NCI-H1048 (cell line): ENCODE results near the gene TGFBR3.

Experiments
- DNase-seq: peaks from one replicate; lab custom pipeline; 2025; lab: John Stamatoyannopoulos, UW

TGFBR3 gene

GRCh38 chr1:91799159-91799558, 86.8 kb downstream of the TGFBR3 start:
- no peak for DNase-seq

DNA sequence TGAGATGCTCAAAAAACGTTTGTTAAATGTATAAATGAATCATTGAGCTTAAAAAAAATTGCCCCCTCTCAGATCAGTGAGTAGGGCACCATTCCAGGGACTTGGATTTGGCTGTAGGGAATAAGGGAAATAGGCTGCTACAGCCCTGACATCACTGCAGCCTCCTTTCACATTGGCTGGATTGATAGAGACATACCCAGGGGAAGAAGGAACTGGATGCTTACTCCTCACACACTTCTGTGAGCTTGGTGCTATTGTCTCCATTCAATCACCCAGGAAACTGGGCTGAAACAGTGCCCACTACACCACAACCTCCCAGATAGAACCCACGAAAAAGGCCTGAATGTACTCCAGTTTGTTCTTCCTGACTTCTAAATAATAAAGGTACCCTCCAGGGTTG, 87.2 kb downstream of the TGFBR3 start:
- no peak for DNase-seq

- no peak for DNase-seq
These were observed 87.7 kb downstream of the TGFBR3 start for GRCh38 chr1:91798241-91798648.

DNA sequence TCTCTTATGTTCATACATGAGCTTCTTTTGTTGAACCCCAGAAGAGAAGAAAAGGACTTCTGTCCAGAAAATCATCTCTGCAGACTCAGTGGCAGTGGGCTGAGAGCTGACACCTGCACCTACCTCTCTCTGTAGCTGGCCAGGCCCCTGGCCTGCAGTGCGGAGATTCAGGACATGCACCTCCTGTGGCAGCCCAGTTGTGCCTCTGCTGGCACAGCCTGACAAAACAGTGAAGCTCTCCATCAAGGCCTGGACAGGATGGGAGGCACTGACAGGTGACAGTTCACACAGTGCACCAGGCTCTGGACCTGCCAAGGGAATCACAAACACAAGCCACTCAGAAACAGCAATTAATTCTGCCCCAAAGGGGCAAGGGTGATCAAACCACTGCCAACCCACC, 88.8 kb downstream of the TGFBR3 start:
- no peak for DNase-seq

DNA sequence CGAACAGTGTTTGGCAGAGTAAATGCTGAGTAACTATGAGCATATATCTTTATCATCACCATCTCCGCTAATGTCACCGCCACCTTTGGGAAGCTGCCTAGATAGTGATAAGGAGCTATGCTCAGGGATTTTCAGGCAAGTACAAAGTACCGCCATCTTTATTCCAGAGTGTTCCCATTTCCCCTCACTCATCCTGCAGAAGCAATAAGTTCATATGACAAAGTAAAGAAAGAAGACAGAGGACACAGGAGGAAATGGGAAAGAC, 89.6 kb downstream of the TGFBR3 start:
- DNase-seq = no peak

- no peak for DNase-seq
These were observed 90.2 kb downstream of the TGFBR3 start for GRCh38 chr1:91795591-91796389.

DNA sequence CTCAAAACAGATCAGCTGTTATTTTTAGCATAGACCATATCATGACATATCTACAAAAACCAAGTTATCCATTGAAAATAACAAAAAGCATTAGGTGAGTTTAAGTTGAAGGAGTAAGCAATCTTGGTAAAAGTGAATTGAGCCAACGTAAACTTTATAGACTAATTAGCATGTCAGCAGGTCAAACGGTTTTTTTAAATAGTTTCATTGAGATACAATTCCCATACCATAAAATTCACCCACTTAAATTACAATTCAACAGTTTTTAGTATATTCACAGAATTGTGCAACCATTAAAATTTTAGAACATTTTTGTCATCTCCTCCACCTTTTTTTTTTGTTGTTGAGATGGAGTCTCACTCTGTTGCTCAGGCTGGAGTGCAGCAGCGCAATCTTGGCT, 92.1 kb downstream of the TGFBR3 start:
- no peak for DNase-seq

DNA sequence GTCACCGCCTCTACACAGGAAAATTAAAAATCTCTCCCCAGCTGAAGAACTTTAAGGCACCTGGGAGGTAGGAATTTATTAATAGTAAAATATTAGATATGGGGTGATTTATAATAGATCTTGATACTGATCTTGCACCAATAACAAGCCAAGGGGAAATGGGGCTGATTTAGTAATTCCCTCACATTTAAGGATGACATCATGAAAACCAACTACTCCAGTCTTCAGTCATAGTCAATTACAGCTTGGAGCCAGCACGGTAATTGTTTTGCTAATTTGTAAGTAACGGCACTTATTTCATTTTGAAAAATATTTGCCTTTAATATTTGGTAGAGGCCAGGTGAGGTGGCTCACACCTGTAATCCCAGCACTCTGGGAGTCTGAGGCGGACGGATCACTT, 92.8 kb downstream of the TGFBR3 start:
- DNase-seq = no peak

DNA sequence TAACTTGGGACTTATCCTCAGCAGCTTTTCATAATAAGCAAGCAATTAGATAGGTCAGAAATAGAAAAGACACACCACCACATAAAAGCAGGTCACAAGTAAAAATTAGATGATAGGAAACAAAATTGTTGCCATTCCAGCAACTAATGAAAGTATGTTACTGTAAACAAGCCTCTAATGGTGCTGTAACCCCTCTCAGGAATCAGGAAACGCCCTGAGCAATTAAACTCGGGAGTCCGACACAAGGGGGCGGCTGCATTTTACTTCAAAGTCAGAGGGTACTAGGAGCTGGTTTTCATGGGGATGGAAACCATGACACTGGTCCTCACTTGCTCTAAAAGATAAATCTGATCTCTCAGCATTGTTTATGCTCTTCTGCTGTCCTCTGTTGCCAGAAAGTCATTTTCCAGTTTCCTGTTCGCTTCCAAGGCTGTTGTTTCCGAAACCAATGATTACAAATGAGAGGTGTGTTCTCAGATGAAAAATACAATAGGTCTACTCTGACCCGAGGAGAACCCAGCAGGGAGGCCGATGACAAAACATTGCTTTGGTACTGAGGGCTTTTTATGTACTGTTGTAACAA, 93.4 kb downstream of the TGFBR3 start:
- DNase-seq = no peak

DNA sequence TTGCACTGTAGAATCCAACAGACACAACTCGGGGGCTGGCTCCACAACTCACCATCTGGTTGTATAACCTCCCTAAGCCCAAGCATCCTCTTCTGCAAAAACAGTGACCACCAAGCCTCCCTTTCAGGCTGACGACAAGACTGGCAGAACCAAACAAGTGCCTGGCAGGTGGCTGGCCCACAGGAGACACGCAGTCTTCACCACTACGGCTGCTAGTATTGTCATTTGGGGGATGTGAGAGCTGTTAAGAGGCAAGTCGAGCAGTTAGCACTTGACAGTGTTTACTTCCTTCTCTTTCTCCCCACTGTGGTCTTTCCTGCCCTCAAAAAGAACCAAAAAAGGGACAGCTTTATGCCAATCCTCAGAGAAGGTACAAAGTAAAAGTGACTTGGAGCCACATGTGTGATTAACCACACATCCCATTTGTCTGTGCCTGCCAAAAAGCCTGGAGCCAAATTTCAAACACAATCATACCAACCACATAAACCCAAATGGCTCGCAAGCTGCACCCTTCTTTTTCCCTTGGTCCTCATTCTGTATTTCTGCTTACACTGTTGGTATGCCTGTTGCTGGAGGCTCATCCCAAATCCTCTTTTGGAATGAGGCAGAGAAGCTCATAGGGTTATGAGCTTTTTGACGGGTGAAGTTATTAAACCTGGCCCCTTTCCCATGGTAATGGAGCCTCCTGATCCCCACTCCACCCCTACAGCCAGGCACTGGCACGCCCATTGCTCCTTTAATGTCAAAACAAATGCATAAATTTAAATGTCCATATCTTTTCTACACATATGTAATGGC, 94.1 kb downstream of the TGFBR3 start:
- DNase-seq = no peak

DNA sequence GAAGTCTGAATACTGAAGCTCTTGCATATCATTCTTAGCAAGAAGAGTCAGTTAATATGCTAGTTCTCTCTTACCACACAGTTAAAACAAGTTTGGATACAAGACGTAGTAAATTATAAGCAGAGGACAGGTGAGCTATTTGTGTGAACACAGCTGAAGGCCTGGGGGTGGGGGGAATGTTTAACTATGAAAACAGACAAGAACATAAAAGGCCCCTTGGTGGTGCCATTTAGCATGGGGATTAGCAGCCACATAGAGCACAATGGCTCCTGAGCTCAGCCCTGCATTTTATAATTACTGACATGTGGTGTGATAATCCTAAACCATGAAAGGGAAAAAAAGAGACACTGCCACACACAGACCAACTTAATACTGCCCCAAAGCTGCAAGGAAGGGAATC, 94.8 kb downstream of the TGFBR3 start:
- DNase-seq = peak; percentile 46

GRCh38 chr1:91790392-91790791, 95.6 kb downstream of the TGFBR3 start:
- no peak for DNase-seq

GRCh38 chr1:91789273-91789997, 96.5 kb downstream of the TGFBR3 start:
- DNase-seq = no peak

GRCh38 chr1:91787919-91788318, 98.0 kb downstream of the TGFBR3 start:
- DNase-seq = no peak

GRCh38 chr1:91784616-91785015, 101.3 kb downstream of the TGFBR3 start:
- no peak for DNase-seq

GRCh38 chr1:91784191-91784590, 101.8 kb downstream of the TGFBR3 start:
- no peak for DNase-seq

- no peak for DNase-seq
These were observed 102.4 kb downstream of the TGFBR3 start for GRCh38 chr1:91783423-91784170.

- DNase-seq = no peak
These were observed 103.9 kb downstream of the TGFBR3 start for GRCh38 chr1:91781901-91782622.

GRCh38 chr1:91781371-91781825, 104.6 kb downstream of the TGFBR3 start:
- DNase-seq = no peak

DNA sequence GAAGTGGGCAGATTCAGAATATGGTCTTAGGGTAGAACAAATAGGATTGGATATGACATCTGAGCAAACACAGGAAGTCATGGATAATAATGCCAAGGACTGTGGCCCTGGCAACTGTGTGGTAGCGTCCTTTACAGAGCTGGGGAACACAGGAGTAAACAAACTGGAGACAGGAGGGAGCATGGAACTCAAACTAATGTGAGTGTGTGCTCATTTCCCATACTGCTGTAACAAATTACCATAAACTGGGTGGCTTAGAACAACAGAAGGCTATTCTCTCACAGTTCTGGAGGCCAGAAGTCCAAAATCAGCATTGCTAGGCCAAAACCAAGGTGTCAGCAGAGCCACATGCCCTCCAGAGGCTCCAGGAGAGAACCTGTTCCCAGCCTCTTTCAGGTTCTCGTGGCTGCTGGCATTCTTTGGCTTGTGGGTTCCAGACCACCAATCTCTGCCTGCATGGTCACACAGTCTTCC, 106.4 kb downstream of the TGFBR3 start:
- no peak for DNase-seq

GRCh38 chr1:91778964-91779363, 107.0 kb downstream of the TGFBR3 start:
- no peak for DNase-seq
